ENCODE measurements around the gene TSPAN17. TPM values are rescaled to one million over a fixed set of nuclear protein-coding genes. Genes with fewer than 3 reads are reported as not detected.
A peak's percentile ranks its signal among the peaks of the same experiment; 100 is the strongest.

The TSPAN17 gene
- total RNA-seq, 1 donor from 2014 or later = 27.7 TPM

- Mint-ChIP-seq H3K36me3 (ENCODE audit: low read depth) (no peaks in the 10 kb centered on the region), H3K4me3 (no peak overlapping the region), H3K4me1 (peaks cover 5% of the 10 kb centered on the region), H3K27me3 (peaks cover 16% of the 10 kb centered on the region), H3K9me3 (peaks cover 5% of the 10 kb centered on the region), H3K27ac (no peak overlapping the region)
- TF ChIP-seq CTCF (IDR thresholded peaks at IDR 0.05) = no peak
- no peak for DNase-seq
- ChIA-PET CTCF (interaction anchor here (0.9 kb wide), 1 partner anchor 20 kb away, joined by 3 read pairs; no protein-coding TSS in a partner anchor), POLR2A (interaction anchor here (1.3 kb wide), 1 partner anchor 9 kb away, joined by 4 read pairs; the partner anchor contains the start of genes EIF4E1B and SNCB)
- ATAC-seq (ENCODE audit: low read depth) = no peak
- intact Hi-C loops (cut with micrococcal nuclease) = no loop called here
These were observed 7.3 kb upstream of the TSPAN17 start for GRCh38 chr5:176639981-176640380.

DNA sequence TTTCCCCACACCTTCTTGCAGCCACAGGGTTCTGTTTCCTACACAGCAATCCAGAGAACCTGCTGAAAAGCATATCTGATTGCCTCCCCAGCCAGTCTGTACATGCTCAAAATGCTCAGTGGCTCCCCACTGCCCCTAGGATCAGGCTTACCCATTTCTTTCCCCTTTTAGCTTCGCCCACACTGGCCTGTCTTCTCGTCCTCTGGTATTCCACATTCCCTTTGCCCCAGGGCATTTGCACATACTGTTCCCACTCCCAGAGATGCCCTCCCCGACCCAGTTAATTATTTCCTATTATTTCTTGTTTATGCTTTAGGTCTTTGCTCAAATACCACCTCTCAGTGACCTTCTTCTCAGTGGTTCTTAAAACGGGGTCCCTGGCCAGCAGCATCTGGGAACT lies 6.7 kb upstream of the TSPAN17 start:
- no peak overlapping the region for H3K4me3 Mint-ChIP-seq
- peaks cover 12% of the 10 kb centered on the region for H3K27me3 Mint-ChIP-seq
- ChIA-PET POLR2A (interaction anchor here (0.6 to 1.3 kb wide), 2 partner anchors 10 to 387 kb away, joined by 4 read pairs; partner anchors contain the start of genes EIF4E1B and SNCB), CTCF (no interaction called here)
- no peak for TF ChIP-seq CTCF (IDR thresholded peaks at IDR 0.05)
- no peak overlapping the region for H3K27ac Mint-ChIP-seq
- H3K4me1 Mint-ChIP-seq = no peaks in the 10 kb centered on the region
- intact Hi-C loops (cut with micrococcal nuclease) = no loop called here
- no peaks in the 10 kb centered on the region for H3K9me3 Mint-ChIP-seq
- ATAC-seq (ENCODE audit: low read depth) (no peak), DNase-seq (no peak)
- no peaks in the 10 kb centered on the region for H3K36me3 Mint-ChIP-seq (ENCODE audit: low read depth)

GRCh38 chr5:176642675-176643490 lies 4.4 kb upstream of the TSPAN17 start:
- H3K4me3 Mint-ChIP-seq = no peak overlapping the region
- ChIA-PET CTCF (interaction anchor here (1.1 to 1.3 kb wide), 2 partner anchors 9 to 18 kb away, joined by 3 to 4 read pairs; no protein-coding TSS in a partner anchor), POLR2A (interaction anchor here (0.6 to 1.7 kb wide), 2 partner anchors 13 to 324 kb away, joined by 5 to 7 read pairs; partner anchors contain the start of genes EIF4E1B and SNCB)
- intact Hi-C loops (cut with micrococcal nuclease) = no loop called here
- H3K9me3 Mint-ChIP-seq = no peaks in the 10 kb centered on the region
- ATAC-seq (ENCODE audit: low read depth) (no peak), DNase-seq (no peak)
- TF ChIP-seq CTCF (IDR thresholded peaks at IDR 0.05) = no peak
- peaks cover 11% of the 10 kb centered on the region for H3K4me1 Mint-ChIP-seq
- no peaks in the 10 kb centered on the region for H3K36me3 Mint-ChIP-seq (ENCODE audit: low read depth)
- peaks cover under 1% of the 10 kb centered on the region for H3K27me3 Mint-ChIP-seq
- no peak overlapping the region for H3K27ac Mint-ChIP-seq

GRCh38 chr5:176643491-176644219 lies 3.6 kb upstream of the TSPAN17 start:
- peak overlapping the region; percentile 27 for H3K27ac Mint-ChIP-seq
- no peak overlapping the region for H3K4me3 Mint-ChIP-seq
- CTCF ChIA-PET = interaction anchor here (1.1 to 8.5 kb wide), 2 partner anchors 15 to 17 kb away, joined by 4 to 62 read pairs; no protein-coding TSS in a partner anchor
- peaks cover 18% of the 10 kb centered on the region for H3K4me1 Mint-ChIP-seq
- no peak for TF ChIP-seq CTCF (IDR thresholded peaks at IDR 0.05)
- no peaks in the 10 kb centered on the region for H3K36me3 Mint-ChIP-seq (ENCODE audit: low read depth)
- POLR2A ChIA-PET = interaction anchor here (1.7 kb wide), 1 partner anchor 13 kb away, joined by 7 read pairs; the partner anchor contains the start of genes EIF4E1B and SNCB
- H3K9me3 Mint-ChIP-seq = no peaks in the 10 kb centered on the region
- H3K27me3 Mint-ChIP-seq = no peaks in the 10 kb centered on the region
- ATAC-seq (ENCODE audit: low read depth) = no peak
- intact Hi-C loops (cut with micrococcal nuclease) = no loop called here
- DNase-seq = no peak

Data from activated B cell treated with CpG ODN at 0.5 μM for 24 hours (primary cell).